IPS-20b (cell line): ENCODE data around the gene GLYATL1.
A peak's percentile ranks its signal among the peaks of the same experiment; 100 is the strongest.

Source experiments
- H3K27ac ChIP-seq: one replicate; pipeline ENCODE4 v1.5.1; 2013; ENCODE audit warnings: low read length
- H3K27me3 ChIP-seq: 2 replicates; pipeline ENCODE4 v1.6.1; 2013; ENCODE audit warnings: mild to moderate bottlenecking, low read length, inconsistent platforms; ENCODE audit not compliant: insufficient read depth
- H3K36me3 ChIP-seq: 2 replicates; pipeline ENCODE4 v1.6.1; 2013; ENCODE audit warnings: low read depth, mild to moderate bottlenecking, inconsistent platforms, low read length, moderate library complexity; ENCODE audit not compliant: insufficient read depth
- H3K4me1 ChIP-seq: 2 replicates; pipeline ENCODE4 v1.6.1; 2013; ENCODE audit warnings: mild to moderate bottlenecking, control low read depth, inconsistent platforms, low read length, moderate library complexity; ENCODE audit not compliant: insufficient read depth
- H3K4me3 ChIP-seq: 2 replicates; pipeline ENCODE4 v1.5.1; 2013; ENCODE audit warnings: mild to moderate bottlenecking, low read length, inconsistent platforms
- H3K9ac ChIP-seq: 2 replicates; pipeline ENCODE4 v1.6.1; 2013; ENCODE audit warnings: low read depth, mild to moderate bottlenecking, inconsistent platforms, low read length, moderate library complexity
- H3K9me3 ChIP-seq: 2 replicates; pipeline ENCODE4 v1.6.1; 2013; ENCODE audit warnings: mild to moderate bottlenecking, low read depth, low read length, inconsistent platforms; ENCODE audit not compliant: insufficient read depth

GLYATL1 gene

DNA sequence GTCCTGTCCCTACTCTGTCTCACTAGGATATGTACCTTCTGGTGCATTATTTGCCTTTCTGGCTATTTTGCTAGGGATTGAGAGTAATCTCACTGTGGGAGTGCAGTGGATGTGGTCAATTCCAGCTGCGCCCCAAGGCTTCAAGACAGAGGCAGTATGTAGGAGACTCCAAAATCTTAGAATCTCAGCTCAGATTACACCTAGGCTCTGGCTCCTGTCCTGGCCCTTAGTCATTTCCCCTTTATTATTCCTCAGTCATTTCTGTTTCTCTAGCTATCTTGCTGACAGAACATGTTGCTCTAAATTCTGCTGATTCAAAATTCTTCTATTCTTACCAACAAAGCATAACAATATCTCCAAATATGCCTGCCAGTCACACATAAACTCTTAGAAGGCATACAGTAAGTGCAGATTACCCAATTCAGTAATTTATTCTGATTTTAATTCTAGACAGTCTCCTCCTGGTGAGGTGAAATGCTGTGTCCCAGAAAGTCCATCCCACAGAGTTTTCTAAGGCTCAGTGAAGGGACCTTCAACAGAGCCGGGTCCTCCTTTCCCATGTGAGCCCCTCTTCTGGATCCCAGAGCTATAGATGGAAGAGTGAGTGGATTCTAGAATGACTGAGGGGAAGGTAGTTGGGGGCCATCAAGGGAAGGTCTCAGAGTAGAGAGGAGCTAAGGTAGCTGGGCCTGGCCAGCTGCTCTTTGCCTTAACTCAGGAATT lies 24.3 kb upstream of the GLYATL1 start:
- Histone ChIP-seq H3K4me1 (no peaks in the 10 kb centered on the region), H3K27ac (no peak overlapping the region), H3K27me3 (no peaks in the 10 kb centered on the region), H3K4me3 (no peak overlapping the region), H3K9me3 (peaks cover 21% of the 10 kb centered on the region), H3K9ac (no peak overlapping the region), H3K36me3 (no peaks in the 10 kb centered on the region)

- Histone ChIP-seq H3K27ac (no peak overlapping the region), H3K27me3 (no peaks in the 10 kb centered on the region), H3K9ac (no peak overlapping the region), H3K36me3 (no peaks in the 10 kb centered on the region), H3K4me1 (no peaks in the 10 kb centered on the region), H3K9me3 (peaks cover 21% of the 10 kb centered on the region), H3K4me3 (no peak overlapping the region)
These were observed 22.7 kb upstream of the GLYATL1 start for GRCh38 chr11:58916637-58917036.

DNA sequence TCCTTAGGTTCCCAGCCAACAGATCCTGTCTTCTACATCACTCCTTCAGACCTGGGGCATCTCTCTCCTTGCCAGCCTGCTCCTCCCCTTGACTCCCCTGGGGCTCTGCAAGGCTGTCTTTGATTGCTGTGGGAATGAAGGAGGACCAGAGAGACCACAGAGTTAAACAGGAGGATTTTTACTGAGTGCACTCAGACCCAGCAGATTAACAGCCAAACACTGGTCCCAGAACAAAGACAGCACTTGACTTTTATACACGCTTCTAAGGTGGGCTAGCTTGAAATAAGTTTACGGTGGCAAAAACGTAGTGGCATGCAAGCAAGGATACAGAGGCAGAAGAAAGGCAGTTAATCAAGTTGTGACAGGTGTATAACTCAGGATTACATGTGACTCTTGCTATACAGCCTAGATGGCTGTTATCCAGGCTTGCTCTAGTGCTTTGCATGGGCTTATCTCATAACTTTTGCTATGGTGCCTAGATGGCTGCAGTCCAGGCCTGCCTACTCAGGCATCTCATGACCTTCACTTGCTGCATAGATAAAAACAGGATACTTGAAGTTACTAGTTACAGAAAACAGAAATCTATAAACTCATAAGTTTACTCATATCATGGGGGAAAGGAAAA lies 22.0 kb upstream of the GLYATL1 start:
- no peaks in the 10 kb centered on the region for H3K27me3 ChIP-seq
- H3K36me3 ChIP-seq = no peaks in the 10 kb centered on the region
- no peak overlapping the region for H3K27ac ChIP-seq
- H3K4me1 ChIP-seq = no peaks in the 10 kb centered on the region
- H3K9ac ChIP-seq = no peak overlapping the region
- peaks cover 21% of the 10 kb centered on the region for H3K9me3 ChIP-seq
- H3K4me3 ChIP-seq = no peak overlapping the region

DNA sequence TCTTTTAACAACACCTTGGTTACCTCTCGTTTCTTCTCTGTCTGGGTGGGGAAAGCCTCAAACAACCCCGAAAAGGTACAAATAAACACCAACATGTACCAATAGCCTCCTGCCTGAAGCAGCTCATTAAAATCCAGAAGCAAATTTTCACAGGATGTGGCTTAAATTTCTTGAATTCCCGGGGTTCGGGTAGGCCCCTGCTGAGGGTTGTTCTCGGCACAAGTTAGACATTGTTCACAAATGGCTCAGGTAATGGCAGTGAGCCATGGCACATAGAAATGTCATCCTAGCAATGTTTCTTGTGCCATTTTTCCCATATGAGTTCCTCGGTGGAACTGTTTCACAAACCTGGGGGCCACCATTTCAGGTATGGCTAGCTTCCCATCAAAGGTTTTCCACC lies 19.7 kb upstream of the GLYATL1 start:
- Histone ChIP-seq H3K4me1 (peaks cover 12% of the 10 kb centered on the region; the same call in 1 of the 2 replicates), H3K27me3 (no peaks in the 10 kb centered on the region), H3K9me3 (peaks cover 21% of the 10 kb centered on the region), H3K9ac (no peak overlapping the region), H3K27ac (no peak overlapping the region), H3K36me3 (no peaks in the 10 kb centered on the region), H3K4me3 (no peak overlapping the region)

DNA sequence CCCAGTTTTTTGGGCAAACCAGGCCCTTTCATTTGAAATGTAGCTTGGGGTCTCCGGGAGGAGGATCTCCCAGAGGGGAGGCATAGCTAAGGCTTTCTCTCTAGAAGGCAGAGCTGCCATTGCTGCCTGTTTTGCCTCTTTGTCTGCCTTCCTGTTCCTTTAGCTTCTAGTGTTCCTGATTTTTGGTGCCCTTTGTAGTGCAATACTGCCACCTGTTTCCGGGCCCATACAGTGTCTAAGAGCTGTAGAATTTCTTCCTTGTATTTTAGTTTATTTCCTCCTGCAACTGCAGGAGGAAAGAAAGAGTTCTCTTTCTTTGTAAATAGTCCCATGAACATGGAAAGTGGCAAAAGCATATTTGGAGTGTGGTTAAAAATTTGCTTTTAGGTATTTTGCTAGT lies 19.3 kb upstream of the GLYATL1 start:
- Histone ChIP-seq H3K4me1 (peaks cover 17% of the 10 kb centered on the region; the same call in 1 of the 2 replicates), H3K27me3 (no peaks in the 10 kb centered on the region), H3K36me3 (no peaks in the 10 kb centered on the region), H3K4me3 (no peak overlapping the region), H3K9me3 (peaks cover 21% of the 10 kb centered on the region), H3K9ac (no peak overlapping the region), H3K27ac (no peak overlapping the region)

- Histone ChIP-seq H3K27me3 (no peaks in the 10 kb centered on the region), H3K27ac (no peak overlapping the region), H3K9me3 (peaks cover 8% of the 10 kb centered on the region), H3K4me3 (no peak overlapping the region), H3K9ac (no peak overlapping the region), H3K4me1 (peaks cover 20% of the 10 kb centered on the region; the same call in 1 of the 2 replicates), H3K36me3 (no peaks in the 10 kb centered on the region)
These were observed 17.4 kb upstream of the GLYATL1 start for GRCh38 chr11:58921778-58922390.

DNA sequence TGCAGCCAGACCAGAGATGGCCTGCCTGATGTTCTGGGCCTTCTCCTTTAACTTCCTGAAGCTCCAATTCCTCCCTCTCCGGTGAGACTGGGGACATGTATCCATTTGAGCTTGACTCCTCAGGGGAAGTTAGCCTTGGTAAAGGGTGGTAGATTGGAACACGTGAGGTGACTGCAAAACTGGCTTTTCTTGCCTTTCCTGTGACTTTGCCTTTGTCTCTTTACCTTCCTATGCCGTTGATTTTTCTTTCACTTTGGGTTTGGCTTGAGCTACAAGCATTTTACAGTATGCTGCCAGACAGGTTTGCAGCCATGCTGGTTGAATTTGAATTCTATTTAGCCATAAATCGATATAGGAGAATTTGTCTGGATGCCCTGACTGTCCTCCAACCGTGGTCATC lies 16.8 kb upstream of the GLYATL1 start:
- H3K27me3 ChIP-seq = no peaks in the 10 kb centered on the region
- peaks cover 3% of the 10 kb centered on the region for H3K9me3 ChIP-seq
- peak overlapping the region; percentile 41; the same call in 1 of the 2 replicates for H3K9ac ChIP-seq
- H3K27ac ChIP-seq = no peak overlapping the region
- no peak overlapping the region for H3K4me3 ChIP-seq
- H3K4me1 ChIP-seq = peaks cover 22% of the 10 kb centered on the region; the same call in 1 of the 2 replicates
- no peaks in the 10 kb centered on the region for H3K36me3 ChIP-seq

GRCh38 chr11:58923300-58923788 lies 15.9 kb upstream of the GLYATL1 start:
- Histone ChIP-seq H3K36me3 (no peaks in the 10 kb centered on the region), H3K4me1 (peaks cover 24% of the 10 kb centered on the region; the same call in 1 of the 2 replicates), H3K27ac (no peak overlapping the region), H3K9me3 (no peaks in the 10 kb centered on the region; the same call in 1 of the 2 replicates), H3K9ac (peak overlapping the region; percentile 41; the same call in 1 of the 2 replicates), H3K4me3 (peak overlapping the region; percentile 54), H3K27me3 (no peaks in the 10 kb centered on the region)

DNA sequence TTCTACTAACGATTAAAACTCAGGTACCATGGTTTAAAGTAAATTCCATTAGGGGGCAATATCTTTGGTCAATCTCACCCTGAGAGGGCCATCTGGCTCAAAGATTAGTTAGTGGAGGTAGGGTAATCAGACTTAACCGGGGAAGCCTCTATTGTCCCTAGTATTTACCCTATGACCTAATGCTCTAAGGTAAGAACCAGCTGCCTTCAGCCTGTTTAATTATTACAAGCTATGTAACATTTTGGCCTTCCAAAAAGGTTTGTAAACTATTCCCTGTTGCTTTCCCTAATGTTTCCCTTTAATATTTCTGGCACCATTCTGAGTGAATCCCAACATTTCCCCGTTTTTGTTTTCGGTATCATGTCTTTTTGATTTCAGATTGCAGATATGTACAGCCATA lies 15.1 kb upstream of the GLYATL1 start:
- H3K9me3 ChIP-seq = no peaks in the 10 kb centered on the region
- 0 out of 2 replicates have a peak overlapping the region, but pooled peaks have one; percentile 7 for H3K4me3 ChIP-seq
- no peak overlapping the region for H3K27ac ChIP-seq
- H3K27me3 ChIP-seq = no peaks in the 10 kb centered on the region
- H3K9ac ChIP-seq = no peak overlapping the region; the same call in 1 of the 2 replicates
- no peaks in the 10 kb centered on the region for H3K36me3 ChIP-seq
- H3K4me1 ChIP-seq = peaks cover 29% of the 10 kb centered on the region; the same call in 1 of the 2 replicates

GRCh38 chr11:58926251-58926650 lies 13.0 kb upstream of the GLYATL1 start:
- Histone ChIP-seq H3K36me3 (no peaks in the 10 kb centered on the region), H3K9me3 (no peaks in the 10 kb centered on the region), H3K27me3 (no peaks in the 10 kb centered on the region), H3K9ac (no peak overlapping the region), H3K27ac (no peak overlapping the region), H3K4me3 (no peak overlapping the region), H3K4me1 (peaks cover 29% of the 10 kb centered on the region; the same call in 1 of the 2 replicates)

DNA sequence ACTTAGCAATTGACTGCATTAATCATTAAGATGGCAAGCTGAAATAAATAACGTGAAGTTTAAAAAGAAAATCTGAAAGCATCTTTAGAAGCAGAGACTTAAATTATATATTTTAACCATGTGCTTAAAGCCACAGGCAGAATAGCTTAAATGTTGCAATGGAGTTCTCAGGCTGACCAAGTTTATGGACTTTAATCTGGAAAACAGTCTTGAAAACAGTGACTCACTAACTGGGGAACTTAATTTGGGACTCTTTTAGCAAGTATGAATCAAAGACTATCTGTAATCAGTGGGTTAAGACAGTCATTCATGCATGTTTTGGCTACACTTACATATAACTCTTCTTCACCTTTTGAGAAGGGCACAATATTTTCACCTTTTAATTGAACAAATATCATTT lies 12.6 kb upstream of the GLYATL1 start:
- Histone ChIP-seq H3K27ac (no peak overlapping the region), H3K4me1 (peaks cover 29% of the 10 kb centered on the region; the same call in 1 of the 2 replicates), H3K9ac (peak overlapping the region; percentile 6; the same call in 1 of the 2 replicates), H3K27me3 (no peaks in the 10 kb centered on the region), H3K9me3 (no peaks in the 10 kb centered on the region), H3K36me3 (no peaks in the 10 kb centered on the region), H3K4me3 (peak overlapping the region; percentile 31; the same call in 1 of the 2 replicates)
